ENCODE results near the gene HECW1.

Gene HECW1

DNA sequence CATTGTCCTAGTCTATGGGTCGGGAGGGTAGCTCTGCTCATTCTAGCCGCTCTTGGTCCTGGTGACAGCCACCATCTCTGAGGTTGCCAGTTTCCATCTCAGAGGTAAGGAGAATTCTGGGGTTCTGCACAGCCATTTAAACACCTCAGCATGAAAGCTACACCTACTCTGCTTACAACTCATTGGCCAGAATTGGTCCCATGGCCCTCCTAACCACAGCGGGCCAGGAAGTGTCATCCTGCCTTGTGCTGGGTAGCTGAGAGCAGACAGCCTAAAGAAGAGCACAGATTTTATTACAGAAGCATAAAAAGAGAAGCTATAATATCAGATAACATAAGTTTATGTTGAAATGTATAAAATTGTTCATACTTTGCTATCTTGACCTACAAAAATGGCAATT, 152.7 kb downstream of the HECW1 start:
- DNase-seq (ENCODE audit: low spot score), result no peak

DNA sequence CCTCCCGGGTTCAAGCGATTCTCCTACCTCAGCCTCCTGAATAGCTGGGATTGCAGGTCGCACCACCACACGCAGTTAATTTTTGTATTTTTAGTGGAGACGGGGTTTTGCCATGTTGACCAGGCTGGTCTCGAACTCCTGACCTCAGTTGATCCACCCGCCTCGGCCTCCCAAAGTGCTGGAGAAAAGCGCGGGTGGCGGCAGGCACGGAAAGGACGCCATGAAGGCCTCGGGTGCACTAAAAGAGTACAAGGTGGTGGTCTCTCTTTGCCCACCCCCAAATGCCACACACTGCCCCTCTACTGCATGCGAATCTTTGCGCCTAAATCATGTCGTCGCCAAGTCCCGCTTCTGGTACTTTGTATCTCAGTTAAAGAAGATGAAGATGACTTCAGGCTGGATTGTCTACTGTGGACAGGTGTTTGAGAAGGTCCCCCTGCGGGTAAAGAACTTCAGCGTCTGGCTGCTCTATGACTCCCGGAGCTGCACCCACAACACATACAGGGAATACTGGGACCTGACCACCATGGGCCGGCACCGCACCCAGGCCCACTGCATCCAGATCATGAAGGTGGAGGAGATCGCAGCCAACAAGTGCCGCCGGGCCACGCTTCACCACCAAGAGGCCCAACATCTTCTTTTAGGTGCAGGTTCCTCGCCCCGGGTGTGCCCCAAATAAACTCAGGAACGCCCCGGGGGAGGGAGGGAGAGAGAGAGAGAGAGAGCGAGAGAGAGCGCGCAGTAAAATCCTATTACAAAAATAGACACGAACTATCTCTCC, 161.7 kb downstream of the HECW1 start:
- DNase-seq (ENCODE audit: low spot score), result no peak

DNA sequence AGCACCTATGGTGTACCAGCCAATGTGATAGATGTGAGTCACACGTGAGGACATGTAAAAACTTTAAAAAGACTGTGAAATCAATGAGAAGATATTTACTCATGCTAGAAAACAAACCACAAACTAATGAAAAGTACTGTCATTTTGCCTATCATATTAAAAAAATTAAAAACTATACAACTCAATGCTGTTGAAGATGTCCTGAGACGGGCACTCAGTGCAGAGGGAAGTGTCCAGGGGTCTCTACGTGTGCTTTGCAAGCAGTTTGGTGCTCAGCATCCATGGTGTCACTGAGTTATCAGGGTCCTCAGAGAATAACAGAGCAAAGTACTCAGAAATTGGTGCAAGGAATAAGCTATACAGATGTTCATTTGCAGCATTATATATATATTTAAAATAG, 162.3 kb downstream of the HECW1 start:
- DNase-seq (ENCODE audit: low spot score), result no peak

DNA sequence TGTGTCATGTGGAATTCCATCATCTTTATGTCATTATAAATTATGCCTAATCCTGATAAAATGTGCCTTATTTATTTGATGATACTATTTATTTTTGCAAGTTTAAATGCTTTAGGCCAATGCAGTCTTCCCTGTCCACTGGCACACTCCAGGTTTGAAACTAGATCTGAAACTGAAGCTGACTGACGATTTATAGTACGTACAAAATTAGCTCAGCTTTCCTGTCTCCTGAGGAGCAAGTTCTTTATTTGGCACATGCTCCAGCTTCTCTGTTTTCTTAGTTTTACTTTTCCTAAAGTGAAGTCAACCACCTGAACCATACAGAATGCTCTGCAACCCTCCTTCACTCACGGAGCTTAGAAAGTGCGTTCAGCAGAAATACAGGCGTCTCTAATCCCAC, 164.1 kb downstream of the HECW1 start:
- no peak for DNase-seq (ENCODE audit: low spot score)

DNA sequence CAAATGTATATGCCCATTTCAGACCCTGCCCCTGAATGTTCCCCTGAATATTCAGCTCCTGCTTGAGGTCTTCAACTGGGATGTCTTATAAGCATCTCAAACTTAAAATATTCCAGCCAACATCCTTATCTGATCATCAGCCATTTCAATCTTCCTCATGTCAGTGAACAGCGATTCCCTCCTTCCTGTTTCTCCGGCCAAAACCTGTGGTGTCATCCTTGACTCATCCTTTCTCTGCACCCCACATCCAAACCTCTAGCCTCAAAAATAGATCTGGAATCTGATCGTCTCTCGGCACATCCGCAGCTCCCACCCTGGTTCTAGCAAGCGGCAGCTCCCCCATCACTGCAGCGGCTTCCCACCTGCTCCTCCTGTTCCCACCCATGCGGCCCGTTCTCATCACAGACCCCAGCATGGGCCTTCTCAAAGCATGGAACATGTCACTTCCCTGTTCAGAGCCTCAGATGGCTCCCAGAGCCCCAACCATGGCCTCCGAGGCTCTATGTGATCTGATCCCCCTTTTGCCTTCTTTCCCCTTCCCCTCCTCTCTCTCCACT, 165.7 kb downstream of the HECW1 start:
- no peak for DNase-seq (ENCODE audit: low spot score)

DNA sequence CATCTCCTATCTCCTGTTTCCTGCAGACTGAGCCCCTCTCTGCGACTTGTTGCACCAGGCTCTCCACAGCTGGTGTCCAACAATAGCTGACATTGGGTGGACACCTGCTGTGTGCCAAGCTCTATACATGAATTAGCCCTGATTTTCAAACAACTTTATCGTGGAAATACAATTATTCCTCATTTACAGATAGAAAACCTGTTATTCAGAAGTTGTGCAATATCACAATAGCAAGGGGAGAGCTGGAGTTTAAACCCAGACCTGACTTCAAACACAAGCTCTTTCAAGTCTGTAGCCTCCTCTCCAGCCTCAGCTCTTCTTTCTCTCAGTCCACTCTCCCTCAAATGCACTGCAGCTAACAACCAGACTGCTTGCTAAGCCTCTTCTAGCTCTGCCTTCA, 168.8 kb downstream of the HECW1 start:
- DNase-seq (ENCODE audit: low spot score), result no peak

DNA sequence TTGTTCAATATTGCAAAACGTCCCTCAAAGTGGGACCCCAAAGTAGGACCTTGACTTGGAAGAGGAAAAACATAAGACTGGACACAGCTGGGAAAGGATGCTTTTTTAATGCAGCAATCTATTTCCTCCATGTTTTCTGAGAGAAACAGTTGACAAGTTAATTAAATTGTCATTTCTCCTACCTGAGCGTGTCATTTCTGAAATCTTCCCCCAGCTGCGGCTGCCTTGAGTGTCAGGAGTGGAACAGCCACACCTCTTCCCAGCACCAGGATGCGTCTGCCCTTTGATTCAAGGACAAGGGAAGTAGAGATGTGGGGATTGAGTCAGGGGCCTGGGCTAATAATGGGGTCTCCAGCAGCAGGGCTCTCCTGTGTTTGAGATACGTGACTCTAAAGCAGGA, 171.3 kb downstream of the HECW1 start:
- no peak for DNase-seq (ENCODE audit: low spot score)

DNA sequence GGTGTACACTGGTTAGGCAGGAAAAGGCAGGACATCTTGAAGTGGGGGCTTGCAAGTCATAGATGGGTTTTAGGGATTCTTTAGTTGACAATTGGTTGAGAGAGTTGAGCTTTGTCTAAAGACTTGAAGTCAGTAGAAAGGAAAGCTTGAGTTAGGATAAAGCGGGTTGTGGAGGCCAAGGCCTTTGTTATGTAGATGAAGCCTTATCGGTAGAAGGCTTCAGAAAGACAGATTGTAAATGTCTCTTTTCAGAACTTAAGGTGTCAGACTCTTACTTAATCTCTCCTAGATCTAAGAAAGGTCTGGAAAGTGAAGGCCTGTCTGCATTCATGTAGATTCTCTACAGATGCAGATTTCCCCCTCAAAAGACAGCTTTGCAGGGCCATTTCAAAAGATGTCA, 177.4 kb downstream of the HECW1 start:
- DNase-seq (ENCODE audit: low spot score), result no peak

DNA sequence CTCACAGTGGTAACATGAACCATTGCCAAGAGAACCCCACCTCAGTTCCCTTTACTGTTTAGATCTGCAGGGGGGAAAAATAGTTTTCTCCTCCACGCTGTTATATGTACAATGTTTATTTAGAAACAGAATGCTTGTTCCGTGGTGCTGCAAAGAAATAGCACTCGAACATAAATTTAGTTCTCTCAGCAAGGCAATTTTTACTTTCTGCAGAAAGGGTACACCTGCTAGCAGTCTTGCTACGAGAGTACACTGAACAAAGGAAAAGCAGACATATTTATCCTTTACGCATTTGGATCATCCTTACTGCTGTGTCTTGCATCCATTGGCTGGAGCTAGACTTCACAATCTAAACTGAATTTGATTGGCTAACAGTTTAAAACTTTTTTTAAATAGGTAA, 178.5 kb downstream of the HECW1 start:
- DNase-seq (ENCODE audit: low spot score), result no peak

DNA sequence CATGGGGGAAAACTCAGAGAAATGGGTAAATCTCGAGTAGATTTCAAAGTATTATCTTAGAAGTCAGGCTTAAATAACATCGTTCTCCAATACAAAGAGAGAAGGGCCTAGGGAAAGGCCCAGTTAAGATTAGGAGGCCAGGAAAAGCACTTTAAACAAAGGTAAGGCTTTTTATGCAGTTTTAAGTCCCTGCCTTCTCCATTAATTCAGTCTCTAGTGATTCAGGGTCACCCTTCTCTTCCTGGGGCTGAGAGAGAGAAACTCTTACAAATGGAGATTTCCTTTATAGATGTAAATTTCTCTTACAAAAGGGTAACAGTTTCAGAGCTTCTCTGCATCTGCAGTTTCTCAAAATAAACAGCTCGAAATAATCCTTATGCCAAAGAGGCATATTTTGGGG, 179.3 kb downstream of the HECW1 start:
- no peak for DNase-seq (ENCODE audit: low spot score)

DNA sequence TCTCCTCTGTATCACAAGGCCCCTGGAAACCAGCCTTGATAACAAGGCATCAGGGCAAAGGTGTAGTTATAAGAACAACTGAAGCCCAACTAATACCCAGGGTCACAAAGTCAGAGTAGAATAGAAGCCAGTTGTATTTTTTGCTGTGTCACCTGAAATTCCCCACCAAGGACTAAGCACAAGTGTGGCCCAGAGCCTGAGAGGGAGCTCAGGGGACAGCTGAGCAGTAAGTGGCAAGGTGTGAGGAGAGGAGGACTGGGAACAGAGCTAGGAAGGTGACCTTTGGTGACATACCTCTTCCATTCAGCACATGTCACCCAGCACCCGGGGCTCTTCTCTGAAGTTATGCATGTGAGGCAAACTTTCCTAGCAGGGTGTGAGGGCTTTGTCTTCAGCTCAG, 179.9 kb downstream of the HECW1 start:
- DNase-seq (ENCODE audit: low spot score), result no peak

DNA sequence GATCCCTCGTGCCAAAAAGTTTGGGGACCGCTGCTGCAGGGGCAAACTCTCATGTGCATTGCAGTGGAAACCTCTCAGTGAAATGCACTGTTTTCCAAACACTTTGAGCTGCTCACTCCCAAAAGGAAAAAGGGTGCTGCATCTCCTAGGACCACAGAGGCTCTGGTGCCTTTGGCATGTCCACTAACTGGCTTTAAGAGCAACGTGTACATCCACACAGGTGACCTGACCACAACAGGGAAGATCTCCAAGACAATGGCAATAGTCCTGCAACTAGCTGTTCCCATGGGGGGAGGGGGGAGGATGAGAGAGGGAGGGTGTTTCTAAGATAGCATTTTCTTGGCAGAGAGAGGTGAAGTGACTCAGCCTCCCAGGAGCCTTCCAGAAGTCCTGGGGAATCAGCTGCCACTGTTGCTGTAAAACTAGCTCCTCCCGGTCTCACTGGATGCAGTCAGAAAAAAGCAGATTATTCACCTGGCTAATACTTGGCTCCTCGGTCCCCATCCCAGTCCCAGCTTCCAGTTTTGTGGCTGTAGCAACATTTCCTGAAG, 181.7 kb downstream of the HECW1 start:
- no peak for DNase-seq (ENCODE audit: low spot score)

DNA sequence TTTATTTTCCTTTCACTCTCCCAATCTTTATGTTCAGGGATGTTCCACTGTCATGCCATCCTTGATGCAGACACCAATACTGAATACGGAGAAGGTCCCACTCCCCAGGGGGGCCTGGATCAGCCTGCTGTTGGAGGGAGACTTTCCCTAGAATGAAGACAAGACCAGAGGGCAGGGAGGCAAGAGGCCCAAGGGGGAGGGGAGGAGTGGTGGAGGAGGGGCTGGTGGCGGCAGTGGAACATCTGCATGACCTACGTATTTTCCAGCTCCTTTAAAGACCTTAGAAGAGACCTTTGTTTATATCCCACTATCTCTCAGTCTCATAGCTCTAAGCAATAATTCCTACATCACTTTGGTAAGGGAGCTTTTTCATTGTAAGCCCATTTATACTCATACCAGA, 183.0 kb downstream of the HECW1 start:
- DNase-seq (ENCODE audit: low spot score), result no peak

DNA sequence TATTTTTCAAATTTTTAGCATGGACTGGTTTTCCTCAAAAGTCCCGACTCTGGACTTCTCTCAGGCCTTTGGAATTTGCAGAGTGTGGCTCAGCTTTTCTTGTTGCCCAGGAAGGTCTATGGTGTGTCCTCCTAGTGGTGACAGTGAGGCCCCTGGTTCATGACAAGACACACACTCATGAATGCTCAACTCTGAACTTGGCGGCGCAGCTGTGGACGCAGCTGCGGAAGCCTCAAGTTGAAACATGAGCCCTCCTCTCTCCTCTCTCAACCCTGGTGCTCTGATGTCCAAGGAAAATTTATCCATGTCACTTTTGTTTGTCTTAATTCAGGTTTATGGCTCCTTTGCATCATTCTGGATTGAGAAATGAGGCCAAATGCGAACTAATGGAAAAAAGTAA, 183.9 kb downstream of the HECW1 start:
- no peak for DNase-seq (ENCODE audit: low spot score)

DNA sequence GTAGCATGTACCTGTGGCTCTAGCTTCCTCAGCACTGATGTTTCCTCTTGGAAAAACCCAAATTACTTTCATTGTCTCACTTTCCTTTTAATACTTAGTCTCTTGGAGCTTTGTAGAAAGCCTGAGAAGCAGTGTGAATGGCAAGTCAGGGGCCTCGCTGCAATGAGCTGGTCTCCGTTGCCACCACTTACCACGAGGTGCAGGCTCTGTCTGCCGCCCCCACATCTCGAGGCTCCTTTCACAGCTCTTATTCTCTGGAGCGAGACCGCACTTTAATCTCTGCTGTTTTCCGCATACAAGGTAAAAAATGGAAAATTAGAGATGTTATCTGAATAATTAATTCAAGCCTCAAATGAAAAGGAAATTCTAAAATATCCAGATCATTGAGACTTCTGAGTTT, 186.2 kb downstream of the HECW1 start:
- DNase-seq (ENCODE audit: low spot score), result no peak

DNA sequence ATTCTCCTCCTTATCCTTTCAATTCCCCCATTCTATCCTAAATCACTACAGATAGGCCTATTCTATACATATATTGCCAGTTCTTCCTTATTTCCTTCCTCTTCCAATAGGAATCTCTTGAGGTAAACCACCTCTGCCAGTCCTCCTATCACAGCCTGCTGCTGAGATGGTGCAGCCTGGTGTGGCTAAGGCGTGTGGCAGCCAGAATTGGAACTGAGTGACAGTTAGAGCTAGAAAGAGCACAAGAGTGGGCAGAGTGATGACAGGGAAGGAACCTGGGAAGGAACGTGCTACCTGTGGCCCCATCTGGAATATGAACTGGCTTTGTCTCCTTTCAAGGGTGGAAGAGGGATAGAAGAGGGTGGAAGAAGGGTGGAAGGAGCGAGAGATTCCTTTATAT, 187.7 kb downstream of the HECW1 start:
- no peak for DNase-seq (ENCODE audit: low spot score)

DNA sequence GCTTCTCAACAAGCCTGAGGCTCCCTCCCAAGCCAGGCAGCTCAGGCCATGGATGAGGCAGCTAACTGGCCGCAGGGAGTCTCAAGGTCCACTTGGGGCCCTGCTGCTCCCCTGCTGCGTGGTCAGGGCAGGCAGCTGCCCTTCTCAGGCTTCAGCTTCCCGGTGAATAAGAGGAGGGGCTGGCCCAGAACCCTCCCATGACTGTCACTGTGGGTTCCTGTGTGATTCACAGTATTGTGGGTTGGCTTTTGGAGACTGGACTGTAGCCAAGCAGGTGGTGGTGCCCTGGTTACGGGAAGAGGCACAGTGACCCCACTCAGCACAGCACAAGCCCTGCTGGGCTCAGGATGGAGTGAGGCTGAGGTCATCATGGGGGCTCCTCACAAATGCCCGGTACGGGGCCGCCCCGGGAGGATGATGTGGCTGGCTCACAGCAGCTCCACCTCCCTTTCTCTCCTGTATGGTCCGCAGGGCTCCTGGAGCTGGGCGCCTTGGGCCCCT, 189.8 kb downstream of the HECW1 start:
- no peak for DNase-seq (ENCODE audit: low spot score)

DNA sequence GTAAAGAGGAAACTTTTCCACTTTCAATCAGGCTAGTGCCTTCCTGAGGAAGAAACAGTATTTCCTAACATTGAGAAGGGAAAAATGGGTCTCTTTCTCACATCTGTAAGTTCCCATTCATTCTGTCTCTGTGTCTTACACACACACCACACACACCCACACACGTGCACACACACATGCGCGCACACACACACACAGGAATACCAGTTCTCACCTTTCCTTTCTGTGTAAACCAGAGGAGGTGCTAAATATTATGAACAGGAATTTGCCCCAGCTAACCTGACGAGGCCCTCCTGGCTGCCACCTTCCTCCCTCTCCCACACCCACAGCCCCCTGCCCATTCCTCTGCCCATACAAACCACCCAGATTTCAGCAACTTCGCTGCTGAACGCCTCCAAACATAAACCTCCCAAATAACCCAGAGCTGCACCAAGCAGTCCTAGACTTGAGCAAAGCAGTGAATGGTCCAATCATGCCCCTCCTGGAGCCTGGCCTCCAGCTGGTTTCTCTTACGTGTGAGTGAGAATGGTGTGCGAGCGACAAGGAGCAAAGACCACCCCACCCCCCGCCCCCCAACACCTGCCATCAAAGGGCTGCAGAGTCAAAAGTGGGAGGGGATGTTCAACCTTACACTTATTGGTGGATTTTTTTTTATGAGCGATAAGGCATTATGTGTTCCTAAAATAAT, 190.5 kb downstream of the HECW1 start:
- no peak for DNase-seq (ENCODE audit: low spot score)

DNA sequence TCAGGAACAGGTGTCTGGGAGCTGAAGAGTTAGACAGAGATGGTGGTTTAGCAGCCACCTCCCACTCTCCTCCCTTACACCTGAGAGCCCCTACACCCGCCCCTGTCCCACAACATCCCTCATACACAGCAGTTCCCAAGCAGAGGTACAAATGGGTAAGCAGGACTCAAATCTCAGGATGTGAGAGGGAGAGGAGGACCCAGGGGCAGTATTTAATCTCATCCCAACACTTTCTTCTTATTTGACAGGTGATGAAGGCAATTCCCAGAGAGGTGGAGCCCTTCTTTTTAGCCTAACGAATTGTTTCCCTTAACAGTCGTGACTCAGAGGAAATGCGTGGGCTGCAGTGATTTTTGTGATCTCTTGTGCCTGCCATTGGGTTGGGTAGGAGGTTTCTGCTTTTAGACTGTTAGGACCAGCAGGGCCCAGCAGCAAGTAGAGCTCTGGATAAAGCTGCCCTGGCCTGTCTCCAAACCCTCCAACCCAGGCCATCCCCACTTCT, 191.3 kb downstream of the HECW1 start:
- no peak for DNase-seq (ENCODE audit: low spot score)

DNA sequence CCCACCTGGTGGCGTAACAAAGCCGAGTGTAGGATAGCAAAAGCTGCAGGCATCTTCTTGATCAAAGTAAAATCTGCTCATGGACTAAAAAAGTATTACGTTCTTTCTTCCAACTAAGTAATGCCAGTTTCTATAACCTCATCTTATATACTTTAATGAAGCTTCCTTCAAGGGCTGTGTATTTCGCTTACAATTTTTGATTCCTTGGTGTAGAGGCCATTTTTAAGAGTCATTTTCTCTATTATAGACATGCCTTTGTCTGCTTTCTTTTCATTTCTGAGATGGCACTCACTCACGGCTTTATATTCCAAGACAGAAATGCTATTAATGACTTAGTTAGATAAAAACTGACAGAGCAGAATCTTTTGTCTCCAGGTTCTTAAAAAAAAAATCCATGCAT, 194.0 kb downstream of the HECW1 start:
- DNase-seq (ENCODE audit: low spot score), result no peak

DNA sequence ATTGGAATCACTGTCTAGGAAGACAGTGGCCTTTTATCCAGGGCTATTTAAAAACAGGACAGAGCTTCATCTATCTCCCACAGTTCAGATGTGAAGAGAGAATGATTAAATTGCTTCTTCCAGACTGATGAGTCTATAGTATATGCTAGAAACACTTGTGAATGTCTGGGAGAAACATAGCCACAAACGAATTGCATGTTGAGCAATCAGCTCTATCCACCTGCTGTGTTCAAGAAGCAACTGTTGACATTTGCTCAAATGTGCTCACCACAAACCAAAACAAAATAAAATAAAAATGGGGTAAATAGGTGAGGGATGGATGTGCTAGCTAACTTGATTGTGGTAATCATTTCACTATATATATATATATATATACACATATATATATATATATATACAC, 195.1 kb downstream of the HECW1 start:
- no peak for DNase-seq (ENCODE audit: low spot score)

DNA sequence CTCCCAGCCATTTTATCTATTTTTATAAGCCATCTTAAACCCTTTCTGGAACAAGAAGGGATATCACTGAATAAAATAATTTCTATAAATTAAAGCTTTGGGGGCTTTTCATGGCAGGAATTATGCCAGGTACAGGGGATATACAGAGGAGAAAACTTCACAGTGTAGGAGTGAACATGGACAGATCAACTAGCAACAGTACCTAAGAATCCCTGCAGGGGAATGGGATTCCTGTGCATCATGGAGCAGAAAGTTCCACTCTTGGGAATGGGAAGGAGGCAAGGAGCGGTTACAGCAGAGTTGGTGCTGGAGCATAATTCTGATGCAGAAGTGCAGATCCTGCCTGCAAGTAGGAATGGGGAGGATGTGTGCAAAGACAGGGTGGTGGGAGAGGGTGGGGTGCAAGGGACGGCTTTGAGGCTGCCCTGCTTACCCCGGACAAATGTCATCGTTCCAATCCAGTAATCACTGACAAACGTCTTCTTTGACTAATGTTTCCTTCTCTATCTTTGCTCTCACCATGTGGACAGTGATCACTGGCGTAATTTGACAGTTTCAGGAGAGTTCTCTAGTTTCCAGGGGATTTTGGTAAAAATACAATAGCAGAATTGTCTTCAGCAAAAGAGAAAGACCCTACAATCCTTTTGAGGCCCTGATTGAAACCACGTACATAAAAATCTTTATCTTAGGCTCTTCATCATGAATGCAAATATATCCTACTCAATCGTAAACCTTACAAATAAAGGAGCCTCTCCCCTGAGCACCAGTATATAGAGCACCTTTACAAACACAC, 196.7 kb downstream of the HECW1 start:
- DNase-seq (ENCODE audit: low spot score), result no peak
